Activated naive CD8-positive, alpha-beta T cell treated with anti-CD3 and anti-CD28 coated beads, Interleukin-2, amount 50 U/mL, for 24 hours (primary cell): ENCODE results near the gene VPS51.
"Not testable (repeated sequence)": the region's sequence is repeated elsewhere in the genome, so short reads cannot be mapped to it uniquely, and the experiment has no call there.

Source experiments
- ATAC-seq: fragments of 150-1000 bp; cut with Tn5 transposase; one replicate; pipeline ENCODE4 v1.10.0; 2021
- DNase-seq: peaks from one replicate; pipeline ENCODE4 v3.0.0; 2021
- H3K27ac Mint-ChIP-seq: one replicate; pipeline ENCODE4 v1.8.0; 2021; ENCODE audit warnings: mild to moderate bottlenecking, mixed read lengths
- H3K27me3 Mint-ChIP-seq: one replicate; pipeline ENCODE4 v1.8.0; 2021; ENCODE audit warnings: mixed read lengths
- H3K36me3 Mint-ChIP-seq: one replicate; pipeline ENCODE4 v1.8.0; 2021; ENCODE audit warnings: low read depth, mixed read lengths
- H3K4me1 Mint-ChIP-seq: one replicate; pipeline ENCODE4 v1.8.0; 2021; ENCODE audit warnings: mixed read lengths
- H3K4me3 Mint-ChIP-seq: one replicate; pipeline ENCODE4 v1.8.0; 2021; ENCODE audit warnings: mild to moderate bottlenecking, moderate library complexity, mixed read lengths
- H3K9me3 Mint-ChIP-seq: one replicate; pipeline ENCODE4 v1.8.0; 2021; ENCODE audit warnings: mixed read lengths

VPS51 gene

GRCh38 chr11:65117206-65118096 is 21.4 kb downstream of the VPS51 start, which contains the start of gene ZNHIT2:
Gene ZNHIT2 (minus strand): TSS chr11:65117701. CDS start chr11:65117653, 48 bp downstream.
- Mint-ChIP-seq H3K27ac (peak within 1 kb of the TSS; percentile 95), H3K9me3 (no peaks in the 10 kb centered on the region), H3K27me3 (no peaks in the 10 kb centered on the region), H3K4me1 (peaks cover 76% of the 10 kb centered on the region), H3K4me3 (peak within 1 kb of the TSS; percentile 86), H3K36me3 (peaks cover 56% of the 10 kb centered on the region)
- DNase-seq (peak; percentile 100), ATAC-seq (peak; percentile 51)

- no peak for ATAC-seq
- no peak for DNase-seq
- H3K4me1 Mint-ChIP-seq: peaks cover 77% of the 10 kb centered on the region
- no peaks in the 10 kb centered on the region for H3K9me3 Mint-ChIP-seq
- H3K27me3 Mint-ChIP-seq: no peaks in the 10 kb centered on the region
- H3K36me3 Mint-ChIP-seq: peaks cover 56% of the 10 kb centered on the region
- peak overlapping the region; percentile 86 for H3K4me3 Mint-ChIP-seq
- peak overlapping the region; percentile 89 for H3K27ac Mint-ChIP-seq
Observed at GRCh38 chr11:65118097-65118837, 22.3 kb downstream of the VPS51 start.

- Mint-ChIP-seq H3K36me3 (peaks cover 57% of the 10 kb centered on the region), H3K4me3 (peak overlapping the region; percentile 18), H3K27ac (peak overlapping the region; percentile 98), H3K4me1 (peaks cover 77% of the 10 kb centered on the region)
- H3K9me3 Mint-ChIP-seq, H3K27me3 Mint-ChIP-seq, ATAC-seq, DNase-seq: not testable (repeated sequence)
Observed at GRCh38 chr11:65118891-65119669, 23.1 kb downstream of the VPS51 start.

GRCh38 chr11:65119670-65119995 is 23.6 kb downstream of the VPS51 start:
- H3K9me3 Mint-ChIP-seq: no peaks in the 10 kb centered on the region
- ATAC-seq: no peak
- peaks cover 62% of the 10 kb centered on the region for H3K36me3 Mint-ChIP-seq
- no peaks in the 10 kb centered on the region for H3K27me3 Mint-ChIP-seq
- peaks cover 79% of the 10 kb centered on the region for H3K4me1 Mint-ChIP-seq
- peak overlapping the region; percentile 100 for H3K4me3 Mint-ChIP-seq
- peak overlapping the region; percentile 98 for H3K27ac Mint-ChIP-seq
- no peak for DNase-seq

- peaks cover 62% of the 10 kb centered on the region for H3K36me3 Mint-ChIP-seq
Observed at GRCh38 chr11:65120831-65121230, 24.8 kb downstream of the VPS51 start.

GRCh38 chr11:65121447-65121864 is 25.4 kb downstream of the VPS51 start:
- Mint-ChIP-seq H3K27ac (peak overlapping the region; percentile 98), H3K9me3 (no peaks in the 10 kb centered on the region), H3K4me3 (peak overlapping the region; percentile 100), H3K27me3 (no peaks in the 10 kb centered on the region), H3K4me1 (peaks cover 69% of the 10 kb centered on the region), H3K36me3 (peaks cover 62% of the 10 kb centered on the region)
- no peak for ATAC-seq
- peak; percentile 32 for DNase-seq

More at GRCh38 chr11:65120831-65121230, 24.8 kb downstream of the VPS51 start:
- DNase-seq: no peak
- Mint-ChIP-seq H3K4me3 (peak overlapping the region; percentile 100), H3K9me3 (no peaks in the 10 kb centered on the region), H3K27me3 (no peaks in the 10 kb centered on the region), H3K4me1 (peaks cover 73% of the 10 kb centered on the region), H3K27ac (peak overlapping the region; percentile 98)
- ATAC-seq: no peak

- H3K36me3 Mint-ChIP-seq: peaks cover 63% of the 10 kb centered on the region
- ATAC-seq: peak; percentile 88
- H3K9me3 Mint-ChIP-seq: no peaks in the 10 kb centered on the region
- no peaks in the 10 kb centered on the region for H3K27me3 Mint-ChIP-seq
- peak; percentile 99 for DNase-seq
- peak within 1 kb of the TSS; percentile 100 for H3K4me3 Mint-ChIP-seq
- peaks cover 67% of the 10 kb centered on the region for H3K4me1 Mint-ChIP-seq
- H3K27ac Mint-ChIP-seq: peak within 1 kb of the TSS; percentile 98
Observed at GRCh38 chr11:65121865-65122696, 26.1 kb downstream of the VPS51 start, which contains the start of the genes FAU and MRPL49. Gene FAU (minus strand): TSS chr11:65122134. CDS start chr11:65121813, 321 bp downstream. Gene MRPL49 (plus strand): TSS chr11:65122321. CDS start chr11:65122347, 26 bp downstream.

GRCh38 chr11:65124480-65125196 is 28.6 kb downstream of the VPS51 start:
- H3K4me3 Mint-ChIP-seq: peak overlapping the region; percentile 60
- DNase-seq (no peak), ATAC-seq (no peak)
- H3K27ac Mint-ChIP-seq: peak overlapping the region; percentile 62
- peaks cover 45% of the 10 kb centered on the region for H3K4me1 Mint-ChIP-seq
- peaks cover 51% of the 10 kb centered on the region for H3K36me3 Mint-ChIP-seq
- H3K9me3 Mint-ChIP-seq: no peaks in the 10 kb centered on the region
- no peaks in the 10 kb centered on the region for H3K27me3 Mint-ChIP-seq

GRCh38 chr11:65125197-65126056 is 29.4 kb downstream of the VPS51 start:
- Mint-ChIP-seq H3K27me3 (no peaks in the 10 kb centered on the region), H3K27ac (no peak overlapping the region), H3K36me3 (peaks cover 43% of the 10 kb centered on the region), H3K9me3 (no peaks in the 10 kb centered on the region), H3K4me3 (no peak overlapping the region), H3K4me1 (peaks cover 37% of the 10 kb centered on the region)
- no peak for DNase-seq
- ATAC-seq: no peak

GRCh38 chr11:65126624-65127274 is 30.7 kb downstream of the VPS51 start:
- ATAC-seq (no peak), DNase-seq (no peak)
- H3K36me3 Mint-ChIP-seq: peaks cover 35% of the 10 kb centered on the region
- no peak overlapping the region for H3K4me3 Mint-ChIP-seq
- no peaks in the 10 kb centered on the region for H3K27me3 Mint-ChIP-seq
- no peaks in the 10 kb centered on the region for H3K9me3 Mint-ChIP-seq
- H3K4me1 Mint-ChIP-seq: peaks cover 31% of the 10 kb centered on the region
- H3K27ac Mint-ChIP-seq: no peak overlapping the region

- ATAC-seq (no peak), DNase-seq (no peak)
- no peak overlapping the region for H3K4me3 Mint-ChIP-seq
- H3K9me3 Mint-ChIP-seq: no peaks in the 10 kb centered on the region
- no peak overlapping the region for H3K27ac Mint-ChIP-seq
- H3K4me1 Mint-ChIP-seq: peaks cover 26% of the 10 kb centered on the region
- no peaks in the 10 kb centered on the region for H3K27me3 Mint-ChIP-seq
- H3K36me3 Mint-ChIP-seq: peaks cover 31% of the 10 kb centered on the region
Observed at GRCh38 chr11:65127473-65128181, 31.6 kb downstream of the VPS51 start.
